GM23338 (cell line): ENCODE measurements around the gene B4GALT1. TPM values are rescaled to one million over a fixed set of nuclear protein-coding genes. Genes with fewer than 3 reads are reported as not detected.

ENCODE experiments used
- ATAC-seq: fragments of 200-7000 bp; cut with Tn5 transposase; 3 replicates; pipeline ENCODE4 v1.9.1; 2020
- DNase-seq: peaks from one replicate; pipeline ENCODE4 v3.0.0-alpha.2; 2015; ENCODE audit warnings: low spot score
- H2AFZ ChIP-seq: fragments of 200-600 bp; sonication (generic); 2 replicates; pipeline ENCODE4 v1.8.0; 2016; ENCODE audit warnings: antibody characterized with exemption, mild to moderate bottlenecking, moderate library complexity
- H3F3A ChIP-seq: fragments of 200-600 bp; sonication (generic); replicated peaks from 2 replicates; pipeline ENCODE4 v1.8.0; 2017; ENCODE audit warnings: antibody characterized with exemption, mixed run types, low read depth
- H3K27ac ChIP-seq: fragments of 200-600 bp; sonication (generic); 2 replicates; pipeline ENCODE4 v1.6.1; 2016; ENCODE audit warnings: low read depth
- H3K27me3 ChIP-seq: fragments of 200-600 bp; sonication (generic); 2 replicates; pipeline ENCODE4 v1.8.0; 2016; ENCODE audit warnings: mild to moderate bottlenecking, mixed run types, moderate library complexity; ENCODE audit not compliant: insufficient read depth
- H3K36me3 ChIP-seq: fragments of 200-600 bp; sonication (generic); 2 replicates; pipeline ENCODE4 v1.8.0; 2016; ENCODE audit warnings: mild to moderate bottlenecking; ENCODE audit not compliant: insufficient read depth
- H3K4me1 ChIP-seq: fragments of 200-600 bp; sonication (generic); 2 replicates; pipeline ENCODE4 v1.8.0; 2016; ENCODE audit warnings: mild to moderate bottlenecking, moderate library complexity; ENCODE audit not compliant: insufficient read depth
- H3K4me2 ChIP-seq: fragments of 200-600 bp; sonication (generic); 2 replicates; pipeline ENCODE4 v1.7.1; 2017; ENCODE audit warnings: mixed run types
- H3K4me3 ChIP-seq: fragments of 200-600 bp; sonication (generic); 2 replicates; pipeline ENCODE4 v1.6.1; 2016; ENCODE audit warnings: mixed run types
- H3K79me2 ChIP-seq: fragments of 200-600 bp; sonication (generic); replicated peaks from 2 replicates; pipeline ENCODE4 v1.8.0; 2017; ENCODE audit warnings: mild to moderate bottlenecking; ENCODE audit not compliant: insufficient read depth
- H3K9me2 ChIP-seq: fragments of 200-600 bp; sonication (generic); 2 replicates; pipeline ENCODE4 v1.8.0; 2017; ENCODE audit not compliant: insufficient read depth
- H4K20me1 ChIP-seq: fragments of 200-600 bp; sonication (generic); replicated peaks from 2 replicates; pipeline ENCODE4 v1.8.0; 2017; ENCODE audit warnings: mild to moderate bottlenecking; ENCODE audit not compliant: insufficient read depth
- H3K27ac Mint-ChIP-seq: 2 replicates; pipeline ENCODE4 v1.8.0; 2020; ENCODE audit warnings: inconsistent platforms, mild to moderate bottlenecking, moderate library complexity, mixed read lengths
- H3K27me3 Mint-ChIP-seq: 3 replicates; pipeline ENCODE4 v1.8.0; 2022; ENCODE audit warnings: low read depth, mild to moderate bottlenecking, moderate library complexity, mixed read lengths, inconsistent platforms; ENCODE audit not compliant: insufficient read depth, poor library complexity
- H3K36me3 Mint-ChIP-seq: 3 replicates; pipeline ENCODE4 v1.8.0; 2021; ENCODE audit warnings: low read depth, mild to moderate bottlenecking, inconsistent platforms, moderate library complexity, mixed read lengths
- H3K4me1 Mint-ChIP-seq: 3 replicates; pipeline ENCODE4 v1.8.0; 2020; ENCODE audit warnings: mild to moderate bottlenecking, inconsistent platforms, mixed read lengths
- H3K4me3 Mint-ChIP-seq: 3 replicates; pipeline ENCODE4 v1.8.0; 2021; ENCODE audit warnings: moderate library complexity, mild to moderate bottlenecking, inconsistent platforms, mixed read lengths
- H3K9me3 Mint-ChIP-seq: 3 replicates; pipeline ENCODE4 v1.8.0; 2020; ENCODE audit warnings: moderate library complexity, mild to moderate bottlenecking, inconsistent platforms, mixed read lengths
- CREB1 ChIP-seq: fragments of 250-450 bp; sonication (Bioruptor Pico); IDR thresholded peaks from 2 replicates; pipeline ENCODE4 v1.5.0; 2020; ENCODE audit warnings: low read depth, mild to moderate bottlenecking, moderate library complexity
- EZH2 ChIP-seq: fragments of 200-600 bp; sonication (generic); IDR thresholded peaks from one replicate; pipeline ENCODE4 v1.8.0; 2017; ENCODE audit warnings: antibody characterized with exemption, mild to moderate bottlenecking, low read depth; ENCODE audit not compliant: unreplicated experiment
- EZH2phosphoT487 ChIP-seq: fragments of 200-600 bp; sonication (generic); IDR thresholded peaks from one replicate; pipeline ENCODE4 v1.8.1; 2018; ENCODE audit warnings: antibody characterized with exemption; ENCODE audit not compliant: unreplicated experiment
- JUNB ChIP-seq: IDR thresholded peaks from one replicate; pipeline ENCODE4 v1.6.1; 2016; ENCODE audit warnings: antibody characterized with exemption; ENCODE audit not compliant: unreplicated experiment
- NANOG ChIP-seq: IDR thresholded peaks from 2 replicates; pipeline ENCODE4 v1.6.1; 2016; ENCODE audit warnings: antibody characterized with exemption, borderline replicate concordance
- POLR2AphosphoS5 ChIP-seq: IDR thresholded peaks from 2 replicates; pipeline ENCODE4 v1.6.1; 2016; ENCODE audit warnings: antibody characterized with exemption, low read depth
- STAT1 ChIP-seq: IDR thresholded peaks from one replicate; pipeline ENCODE4 v1.6.1; 2016; ENCODE audit warnings: antibody characterized with exemption; ENCODE audit not compliant: unreplicated experiment
- ZNF114 ChIP-seq: fragments of 250-450 bp; sonication (Bioruptor Pico); IDR thresholded peaks from 2 replicates; pipeline ENCODE4 v1.5.0; 2020; ENCODE audit warnings: mild to moderate bottlenecking, moderate library complexity
- ZNF331 ChIP-seq: fragments of 250-450 bp; sonication (Bioruptor Pico); IDR thresholded peaks from 2 replicates; pipeline ENCODE4 v1.5.0; 2020; ENCODE audit warnings: low read depth, mild to moderate bottlenecking, moderate library complexity
- polyA plus RNA-seq: library from polyadenylated mRNA; unstranded; fragments of >200 nt; fragmentation: Nextera tagmentation; extraction: Ambion mirVana; gene quantifications from 2 replicates; pipeline ENCODE4 v1.2.1, GENCODE V29; 2016
- total RNA-seq: library from RNA; depleted of rRNA; stranded (reverse); fragments of >200 nt; shearing (Covaris generic); gene quantifications from 2 replicates; pipeline ENCODE4 v1.2.3, GENCODE V29; 2014
- TF ChIP-seq, protein P1 (sequence below): fragments of 250-450 bp; sonication (Bioruptor Pico); IDR thresholded peaks from 2 replicates; pipeline ENCODE4 v1.5.0; 2020; ENCODE audit warnings: mild to moderate bottlenecking, moderate library complexity
- TF ChIP-seq, protein P2 (sequence below): IDR thresholded peaks from 2 replicates; pipeline ENCODE4 v1.6.1; 2016; ENCODE audit warnings: antibody characterized with exemption
- TF ChIP-seq, protein P3 (sequence below): IDR thresholded peaks from one replicate; pipeline ENCODE4 v1.6.1; 2018; ENCODE audit warnings: antibody characterized with exemption; ENCODE audit not compliant: unreplicated experiment
- TF ChIP-seq, protein P4 (sequence below), 2 experiments: fragments of 200-600 bp in 1 of 2; sonication (generic) in 1 of 2; conservative IDR thresholded peaks; 2 replicates each; pipeline versions ENCODE4 v1.5.1 to v1.6.1; 2016 to 2017; ENCODE audit warnings: antibody characterized with exemption in 2 of 2, low read depth in 2 of 2, mild to moderate bottlenecking in 2 of 2, moderate library complexity in 1 of 2

Gene B4GALT1
- total and polyA plus RNA-seq, 2 experiments from 2014 or later: 6.3 to 15.8 TPM

DNA sequence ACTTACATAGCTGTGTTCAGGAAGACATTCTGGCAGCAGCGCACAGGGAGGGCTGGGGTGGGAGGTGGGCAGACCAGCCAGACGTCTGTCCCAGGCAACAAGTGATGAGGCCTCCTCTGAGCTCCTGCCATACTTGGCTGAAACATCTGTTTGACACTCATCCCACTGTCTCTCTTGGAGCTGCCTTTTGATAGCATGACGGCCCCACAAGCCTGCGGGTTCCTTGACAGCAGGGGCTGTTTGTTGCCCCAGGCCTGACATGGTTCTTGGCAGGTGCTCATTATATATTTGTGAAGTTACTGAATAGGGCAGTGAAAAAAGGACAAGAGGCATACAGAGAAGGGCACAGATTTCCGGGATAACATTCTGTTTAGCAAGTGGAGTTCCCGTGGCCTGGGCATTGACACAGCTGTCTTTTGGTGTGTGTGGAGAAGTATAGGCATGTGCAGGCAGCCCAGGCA lies 22.2 kb upstream of the B4GALT1 start:
- no peaks in the 10 kb centered on the region for H3K9me2 ChIP-seq
- Mint-ChIP-seq H3K4me3 (no peak overlapping the region), H3K27ac (no peak overlapping the region), H3K27me3 (peaks cover 1% of the 10 kb centered on the region), H3K4me1 (peaks cover 12% of the 10 kb centered on the region), H3K36me3 (no peaks in the 10 kb centered on the region), H3K9me3 (no peaks in the 10 kb centered on the region)
- no peak overlapping the region for H3K27ac ChIP-seq
- ATAC-seq (no peak), DNase-seq (no peak)
- H3F3A ChIP-seq: no peaks in the 10 kb centered on the region
- no peak overlapping the region for H3K4me3 ChIP-seq
- H3K79me2 ChIP-seq: no peaks in the 10 kb centered on the region
- H3K27me3 ChIP-seq: no peaks in the 10 kb centered on the region
- H2AFZ ChIP-seq: no peak overlapping the region
- H3K4me1 ChIP-seq: no peaks in the 10 kb centered on the region
- no peak overlapping the region for H3K4me2 ChIP-seq
- no peaks in the 10 kb centered on the region for H3K36me3 ChIP-seq
- no peaks in the 10 kb centered on the region for H4K20me1 ChIP-seq
- TF ChIP-seq JUNB (no peak), EZH2phosphoT487 (no peak), CREB1 (CRISPR knock-in tag) (no peak), NANOG (no peak), EZH2 (no peak), ZNF114 (CRISPR knock-in tag) (no peak), STAT1 (no peak), POLR2AphosphoS5 (no peak), ZNF331 (CRISPR knock-in tag) (no peak)
- TF ChIP-seq, protein P1, sequence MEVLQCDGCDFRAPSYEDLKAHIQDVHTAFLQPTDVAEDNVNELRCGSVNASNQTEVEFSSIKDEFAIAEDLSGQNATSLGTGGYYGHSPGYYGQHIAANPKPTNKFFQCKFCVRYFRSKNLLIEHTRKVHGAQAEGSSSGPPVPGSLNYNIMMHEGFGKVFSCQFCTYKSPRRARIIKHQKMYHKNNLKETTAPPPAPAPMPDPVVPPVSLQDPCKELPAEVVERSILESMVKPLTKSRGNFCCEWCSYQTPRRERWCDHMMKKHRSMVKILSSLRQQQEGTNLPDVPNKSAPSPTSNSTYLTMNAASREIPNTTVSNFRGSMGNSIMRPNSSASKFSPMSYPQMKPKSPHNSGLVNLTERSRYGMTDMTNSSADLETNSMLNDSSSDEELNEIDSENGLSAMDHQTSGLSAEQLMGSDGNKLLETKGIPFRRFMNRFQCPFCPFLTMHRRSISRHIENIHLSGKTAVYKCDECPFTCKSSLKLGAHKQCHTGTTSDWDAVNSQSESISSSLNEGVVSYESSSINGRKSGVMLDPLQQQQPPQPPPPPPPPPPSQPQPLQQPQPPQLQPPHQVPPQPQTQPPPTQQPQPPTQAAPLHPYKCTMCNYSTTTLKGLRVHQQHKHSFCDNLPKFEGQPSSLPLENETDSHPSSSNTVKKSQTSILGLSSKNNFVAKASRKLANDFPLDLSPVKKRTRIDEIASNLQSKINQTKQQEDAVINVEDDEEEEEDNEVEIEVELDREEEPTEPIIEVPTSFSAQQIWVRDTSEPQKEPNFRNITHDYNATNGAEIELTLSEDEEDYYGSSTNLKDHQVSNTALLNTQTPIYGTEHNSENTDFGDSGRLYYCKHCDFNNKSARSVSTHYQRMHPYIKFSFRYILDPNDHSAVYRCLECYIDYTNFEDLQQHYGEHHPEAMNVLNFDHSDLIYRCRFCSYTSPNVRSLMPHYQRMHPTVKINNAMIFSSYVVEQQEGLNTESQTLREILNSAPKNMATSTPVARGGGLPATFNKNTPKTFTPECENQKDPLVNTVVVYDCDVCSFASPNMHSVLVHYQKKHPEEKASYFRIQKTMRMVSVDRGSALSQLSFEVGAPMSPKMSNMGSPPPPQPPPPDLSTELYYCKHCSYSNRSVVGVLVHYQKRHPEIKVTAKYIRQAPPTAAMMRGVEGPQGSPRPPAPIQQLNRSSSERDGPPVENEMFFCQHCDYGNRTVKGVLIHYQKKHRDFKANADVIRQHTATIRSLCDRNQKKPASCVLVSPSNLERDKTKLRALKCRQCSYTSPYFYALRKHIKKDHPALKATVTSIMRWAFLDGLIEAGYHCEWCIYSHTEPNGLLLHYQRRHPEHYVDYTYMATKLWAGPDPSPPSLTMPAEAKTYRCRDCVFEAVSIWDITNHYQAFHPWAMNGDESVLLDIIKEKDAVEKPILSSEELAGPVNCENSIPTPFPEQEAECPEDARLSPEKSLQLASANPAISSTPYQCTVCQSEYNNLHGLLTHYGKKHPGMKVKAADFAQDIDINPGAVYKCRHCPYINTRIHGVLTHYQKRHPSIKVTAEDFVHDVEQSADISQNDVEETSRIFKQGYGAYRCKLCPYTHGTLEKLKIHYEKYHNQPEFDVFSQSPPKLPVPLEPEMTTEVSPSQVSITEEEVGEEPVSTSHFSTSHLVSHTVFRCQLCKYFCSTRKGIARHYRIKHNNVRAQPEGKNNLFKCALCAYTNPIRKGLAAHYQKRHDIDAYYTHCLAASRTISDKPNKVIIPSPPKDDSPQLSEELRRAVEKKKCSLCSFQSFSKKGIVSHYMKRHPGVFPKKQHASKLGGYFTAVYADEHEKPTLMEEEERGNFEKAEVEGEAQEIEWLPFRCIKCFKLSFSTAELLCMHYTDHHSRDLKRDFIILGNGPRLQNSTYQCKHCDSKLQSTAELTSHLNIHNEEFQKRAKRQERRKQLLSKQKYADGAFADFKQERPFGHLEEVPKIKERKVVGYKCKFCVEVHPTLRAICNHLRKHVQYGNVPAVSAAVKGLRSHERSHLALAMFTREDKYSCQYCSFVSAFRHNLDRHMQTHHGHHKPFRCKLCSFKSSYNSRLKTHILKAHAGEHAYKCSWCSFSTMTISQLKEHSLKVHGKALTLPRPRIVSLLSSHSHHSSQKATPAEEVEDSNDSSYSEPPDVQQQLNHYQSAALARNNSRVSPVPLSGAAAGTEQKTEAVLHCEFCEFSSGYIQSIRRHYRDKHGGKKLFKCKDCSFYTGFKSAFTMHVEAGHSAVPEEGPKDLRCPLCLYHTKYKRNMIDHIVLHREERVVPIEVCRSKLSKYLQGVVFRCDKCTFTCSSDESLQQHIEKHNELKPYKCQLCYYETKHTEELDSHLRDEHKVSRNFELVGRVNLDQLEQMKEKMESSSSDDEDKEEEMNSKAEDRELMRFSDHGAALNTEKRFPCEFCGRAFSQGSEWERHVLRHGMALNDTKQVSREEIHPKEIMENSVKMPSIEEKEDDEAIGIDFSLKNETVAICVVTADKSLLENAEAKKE (CRISPR knock-in tag): no peak
- TF ChIP-seq, protein P2, sequence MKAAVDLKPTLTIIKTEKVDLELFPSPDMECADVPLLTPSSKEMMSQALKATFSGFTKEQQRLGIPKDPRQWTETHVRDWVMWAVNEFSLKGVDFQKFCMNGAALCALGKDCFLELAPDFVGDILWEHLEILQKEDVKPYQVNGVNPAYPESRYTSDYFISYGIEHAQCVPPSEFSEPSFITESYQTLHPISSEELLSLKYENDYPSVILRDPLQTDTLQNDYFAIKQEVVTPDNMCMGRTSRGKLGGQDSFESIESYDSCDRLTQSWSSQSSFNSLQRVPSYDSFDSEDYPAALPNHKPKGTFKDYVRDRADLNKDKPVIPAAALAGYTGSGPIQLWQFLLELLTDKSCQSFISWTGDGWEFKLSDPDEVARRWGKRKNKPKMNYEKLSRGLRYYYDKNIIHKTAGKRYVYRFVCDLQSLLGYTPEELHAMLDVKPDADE: no peak
- TF ChIP-seq, protein P3, sequence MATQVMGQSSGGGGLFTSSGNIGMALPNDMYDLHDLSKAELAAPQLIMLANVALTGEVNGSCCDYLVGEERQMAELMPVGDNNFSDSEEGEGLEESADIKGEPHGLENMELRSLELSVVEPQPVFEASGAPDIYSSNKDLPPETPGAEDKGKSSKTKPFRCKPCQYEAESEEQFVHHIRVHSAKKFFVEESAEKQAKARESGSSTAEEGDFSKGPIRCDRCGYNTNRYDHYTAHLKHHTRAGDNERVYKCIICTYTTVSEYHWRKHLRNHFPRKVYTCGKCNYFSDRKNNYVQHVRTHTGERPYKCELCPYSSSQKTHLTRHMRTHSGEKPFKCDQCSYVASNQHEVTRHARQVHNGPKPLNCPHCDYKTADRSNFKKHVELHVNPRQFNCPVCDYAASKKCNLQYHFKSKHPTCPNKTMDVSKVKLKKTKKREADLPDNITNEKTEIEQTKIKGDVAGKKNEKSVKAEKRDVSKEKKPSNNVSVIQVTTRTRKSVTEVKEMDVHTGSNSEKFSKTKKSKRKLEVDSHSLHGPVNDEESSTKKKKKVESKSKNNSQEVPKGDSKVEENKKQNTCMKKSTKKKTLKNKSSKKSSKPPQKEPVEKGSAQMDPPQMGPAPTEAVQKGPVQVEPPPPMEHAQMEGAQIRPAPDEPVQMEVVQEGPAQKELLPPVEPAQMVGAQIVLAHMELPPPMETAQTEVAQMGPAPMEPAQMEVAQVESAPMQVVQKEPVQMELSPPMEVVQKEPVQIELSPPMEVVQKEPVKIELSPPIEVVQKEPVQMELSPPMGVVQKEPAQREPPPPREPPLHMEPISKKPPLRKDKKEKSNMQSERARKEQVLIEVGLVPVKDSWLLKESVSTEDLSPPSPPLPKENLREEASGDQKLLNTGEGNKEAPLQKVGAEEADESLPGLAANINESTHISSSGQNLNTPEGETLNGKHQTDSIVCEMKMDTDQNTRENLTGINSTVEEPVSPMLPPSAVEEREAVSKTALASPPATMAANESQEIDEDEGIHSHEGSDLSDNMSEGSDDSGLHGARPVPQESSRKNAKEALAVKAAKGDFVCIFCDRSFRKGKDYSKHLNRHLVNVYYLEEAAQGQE: no peak
- TF ChIP-seq, protein P4, sequence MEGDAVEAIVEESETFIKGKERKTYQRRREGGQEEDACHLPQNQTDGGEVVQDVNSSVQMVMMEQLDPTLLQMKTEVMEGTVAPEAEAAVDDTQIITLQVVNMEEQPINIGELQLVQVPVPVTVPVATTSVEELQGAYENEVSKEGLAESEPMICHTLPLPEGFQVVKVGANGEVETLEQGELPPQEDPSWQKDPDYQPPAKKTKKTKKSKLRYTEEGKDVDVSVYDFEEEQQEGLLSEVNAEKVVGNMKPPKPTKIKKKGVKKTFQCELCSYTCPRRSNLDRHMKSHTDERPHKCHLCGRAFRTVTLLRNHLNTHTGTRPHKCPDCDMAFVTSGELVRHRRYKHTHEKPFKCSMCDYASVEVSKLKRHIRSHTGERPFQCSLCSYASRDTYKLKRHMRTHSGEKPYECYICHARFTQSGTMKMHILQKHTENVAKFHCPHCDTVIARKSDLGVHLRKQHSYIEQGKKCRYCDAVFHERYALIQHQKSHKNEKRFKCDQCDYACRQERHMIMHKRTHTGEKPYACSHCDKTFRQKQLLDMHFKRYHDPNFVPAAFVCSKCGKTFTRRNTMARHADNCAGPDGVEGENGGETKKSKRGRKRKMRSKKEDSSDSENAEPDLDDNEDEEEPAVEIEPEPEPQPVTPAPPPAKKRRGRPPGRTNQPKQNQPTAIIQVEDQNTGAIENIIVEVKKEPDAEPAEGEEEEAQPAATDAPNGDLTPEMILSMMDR (conservative IDR thresholded peaks at IDR 0.05; ENCODE audit: low read depth in 2 of 2): no peak
